ENCODE data around the gene MANF.

DNA sequence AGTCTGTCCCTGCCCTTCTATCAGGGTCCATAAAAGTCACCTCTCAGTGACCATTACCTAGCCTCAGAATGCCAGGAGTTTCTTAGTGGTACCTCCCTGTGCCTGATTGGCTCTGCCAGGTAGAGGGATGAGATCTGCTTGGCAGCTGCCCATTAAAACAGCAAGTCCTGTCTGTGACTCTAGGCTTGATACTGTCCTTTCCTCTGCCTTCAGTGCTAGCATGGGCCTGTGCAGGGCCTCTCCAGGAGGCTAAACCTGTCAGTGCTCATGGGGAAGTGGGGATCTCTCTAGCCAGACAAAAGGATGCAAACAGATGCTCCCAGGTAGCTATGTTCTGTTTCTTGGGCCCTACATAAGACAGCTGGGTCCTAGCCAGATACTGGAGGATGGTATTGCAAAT is 10.0 kb upstream of the MANF start:
- TF ChIP-seq, protein P1, sequence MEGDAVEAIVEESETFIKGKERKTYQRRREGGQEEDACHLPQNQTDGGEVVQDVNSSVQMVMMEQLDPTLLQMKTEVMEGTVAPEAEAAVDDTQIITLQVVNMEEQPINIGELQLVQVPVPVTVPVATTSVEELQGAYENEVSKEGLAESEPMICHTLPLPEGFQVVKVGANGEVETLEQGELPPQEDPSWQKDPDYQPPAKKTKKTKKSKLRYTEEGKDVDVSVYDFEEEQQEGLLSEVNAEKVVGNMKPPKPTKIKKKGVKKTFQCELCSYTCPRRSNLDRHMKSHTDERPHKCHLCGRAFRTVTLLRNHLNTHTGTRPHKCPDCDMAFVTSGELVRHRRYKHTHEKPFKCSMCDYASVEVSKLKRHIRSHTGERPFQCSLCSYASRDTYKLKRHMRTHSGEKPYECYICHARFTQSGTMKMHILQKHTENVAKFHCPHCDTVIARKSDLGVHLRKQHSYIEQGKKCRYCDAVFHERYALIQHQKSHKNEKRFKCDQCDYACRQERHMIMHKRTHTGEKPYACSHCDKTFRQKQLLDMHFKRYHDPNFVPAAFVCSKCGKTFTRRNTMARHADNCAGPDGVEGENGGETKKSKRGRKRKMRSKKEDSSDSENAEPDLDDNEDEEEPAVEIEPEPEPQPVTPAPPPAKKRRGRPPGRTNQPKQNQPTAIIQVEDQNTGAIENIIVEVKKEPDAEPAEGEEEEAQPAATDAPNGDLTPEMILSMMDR (IDR thresholded peaks at IDR 0.05): no peak
- no peak for TF ChIP-seq POLR2A (IDR thresholded peaks at IDR 0.05)
